ENCODE results near the gene TFB2M. TPM values are rescaled to one million over a fixed set of nuclear protein-coding genes. Genes with fewer than 3 reads are reported as not detected.
"Not testable (repeated sequence)": the region's sequence is repeated elsewhere in the genome, so short reads cannot be mapped to it uniquely, and the experiment has no call there.

TFB2M gene
- total RNA-seq, 1 donor from 2014 or later, result 10.5 TPM

- no peak for DNase-seq (ENCODE audit: low spot score)
Observed at GRCh38 chr1:246582301-246583055, 16.4 kb upstream of the TFB2M start.

- no peak for DNase-seq (ENCODE audit: low spot score)
Observed at GRCh38 chr1:246580497-246581370, 14.7 kb upstream of the TFB2M start.

- DNase-seq (ENCODE audit: low spot score), result no peak
Observed at GRCh38 chr1:246579818-246580217, 13.8 kb upstream of the TFB2M start.

GRCh38 chr1:246577720-246578106 is 11.7 kb upstream of the TFB2M start:
- no peak for DNase-seq (ENCODE audit: low spot score)

GRCh38 chr1:246577082-246577719 is 11.1 kb upstream of the TFB2M start:
- no peak for DNase-seq (ENCODE audit: low spot score)

- no peak for DNase-seq (ENCODE audit: low spot score)
Observed at GRCh38 chr1:246576709-246577032, 10.6 kb upstream of the TFB2M start.

GRCh38 chr1:246573491-246573890 is 7.4 kb upstream of the TFB2M start:
- no peak for DNase-seq (ENCODE audit: low spot score)

- DNase-seq (ENCODE audit: low spot score), result no peak
Observed at GRCh38 chr1:246572785-246573184, 6.7 kb upstream of the TFB2M start.

- DNase-seq (ENCODE audit: low spot score), result no peak
Observed at GRCh38 chr1:246571953-246572352, 5.9 kb upstream of the TFB2M start.

GRCh38 chr1:246571309-246571708 is 5.2 kb upstream of the TFB2M start:
- DNase-seq (ENCODE audit: low spot score), result not testable (repeated sequence)

- no peak for DNase-seq (ENCODE audit: low spot score)
Observed at GRCh38 chr1:246569248-246570238, 3.5 kb upstream of the TFB2M start.

- DNase-seq (ENCODE audit: low spot score), result no peak
Observed at GRCh38 chr1:246567646-246568235, 1.7 kb upstream of the TFB2M start.

GRCh38 chr1:246566813-246567645 is 968 bp upstream of the TFB2M start:
- no peak for DNase-seq (ENCODE audit: low spot score)

GRCh38 chr1:246565751-246566127 is 322 bp downstream of the TFB2M start:
- DNase-seq (ENCODE audit: low spot score), result no peak

GRCh38 chr1:246564839-246565750 is 966 bp downstream of the TFB2M start:
- DNase-seq (ENCODE audit: low spot score), result no peak

GRCh38 chr1:246560833-246561232 is 5.2 kb downstream of the TFB2M start:
- not testable (repeated sequence) for DNase-seq (ENCODE audit: low spot score)

- DNase-seq (ENCODE audit: low spot score), result no peak
Observed at GRCh38 chr1:246559310-246559709, 6.8 kb downstream of the TFB2M start.

GRCh38 chr1:246558041-246558440 is 8.0 kb downstream of the TFB2M start:
- no peak for DNase-seq (ENCODE audit: low spot score)

GRCh38 chr1:246554201-246554600 is 11.9 kb downstream of the TFB2M start:
- DNase-seq (ENCODE audit: low spot score), result no peak
